ENCODE results near the gene AGAP1. TPM values are rescaled to one million over a fixed set of nuclear protein-coding genes. Genes with fewer than 3 reads are reported as not detected.

The AGAP1 gene
- total RNA-seq, 3 donors from 2014 or later (not counting 1 experiment from before 2014, with no cell fraction given), result 42.0 to 56.4 (median 45.7) TPM

- Mint-ChIP-seq H3K27me3 (ENCODE audit: low read depth in 2 of 2) (no peaks in the 10 kb centered on the region), H3K4me3 (no peak overlapping the region), H3K36me3 (no peaks in the 10 kb centered on the region), H3K9me3 (no peaks in the 10 kb centered on the region), H3K27ac (no peak overlapping the region), H3K4me1 (no peaks in the 10 kb centered on the region)
- WGBS (ENCODE audit: insufficient coverage), result 92% methylated on average over 2 of the region's 3 CpGs
- Histone ChIP-seq H3K9me3 (ENCODE audit: control insufficient read depth, insufficient read depth, low read length) (no peaks in the 10 kb centered on the region), H3K4me1 (ENCODE audit: control insufficient read depth, insufficient read depth, low read length) (no peaks in the 10 kb centered on the region), H3K27me3 (ENCODE audit: control insufficient read depth, insufficient read depth, low read length) (no peaks in the 10 kb centered on the region), H3K4me3 (ENCODE audit: low read length) (no peak overlapping the region), H3K27ac (ENCODE audit: low read length) (no peak overlapping the region), H3K36me3 (ENCODE audit: control insufficient read depth, insufficient read depth, low read length) (no peaks in the 10 kb centered on the region)
- intact Hi-C loops (cut with micrococcal nuclease), result no loop called here
- ATAC-seq (no peak), DNase-seq (no peak)
- no peak for TF ChIP-seq CTCF (IDR thresholded peaks at IDR 0.05)
These were observed 586.6 kb downstream of the AGAP1 start for GRCh38 chr2:236080412-236080811.

GRCh38 chr2:236081171-236081570, 587.3 kb downstream of the AGAP1 start:
- TF ChIP-seq CTCF (IDR thresholded peaks at IDR 0.05), result no peak
- no peaks in the 10 kb centered on the region for H3K27me3 Mint-ChIP-seq (ENCODE audit: low read depth in 2 of 2)
- H3K4me1 Mint-ChIP-seq, result no peaks in the 10 kb centered on the region
- Histone ChIP-seq H3K27ac (ENCODE audit: low read length) (no peak overlapping the region), H3K4me3 (ENCODE audit: low read length) (no peak overlapping the region), H3K9me3 (ENCODE audit: control insufficient read depth, insufficient read depth, low read length) (no peaks in the 10 kb centered on the region), H3K4me1 (ENCODE audit: control insufficient read depth, insufficient read depth, low read length) (no peaks in the 10 kb centered on the region), H3K27me3 (ENCODE audit: control insufficient read depth, insufficient read depth, low read length) (no peaks in the 10 kb centered on the region), H3K36me3 (ENCODE audit: control insufficient read depth, insufficient read depth, low read length) (no peaks in the 10 kb centered on the region)
- intact Hi-C loops (cut with micrococcal nuclease), result no loop called here
- no peaks in the 10 kb centered on the region for H3K9me3 Mint-ChIP-seq
- DNase-seq (no peak), ATAC-seq (no peak)
- H3K27ac Mint-ChIP-seq, result no peak overlapping the region
- H3K36me3 Mint-ChIP-seq, result no peaks in the 10 kb centered on the region
- H3K4me3 Mint-ChIP-seq, result no peak overlapping the region
- 81% methylated on average over 6 of the region's 11 CpGs for WGBS (ENCODE audit: insufficient coverage)

- 82% methylated on average over 8 of the region's 8 CpGs for WGBS (ENCODE audit: insufficient coverage)
- Mint-ChIP-seq H3K9me3 (no peaks in the 10 kb centered on the region), H3K36me3 (no peaks in the 10 kb centered on the region), H3K27ac (no peak overlapping the region), H3K4me3 (no peak overlapping the region), H3K27me3 (ENCODE audit: low read depth in 2 of 2) (no peaks in the 10 kb centered on the region), H3K4me1 (no peaks in the 10 kb centered on the region)
- TF ChIP-seq CTCF (IDR thresholded peaks at IDR 0.05), result no peak
- Histone ChIP-seq H3K4me1 (ENCODE audit: control insufficient read depth, insufficient read depth, low read length) (no peaks in the 10 kb centered on the region), H3K27ac (ENCODE audit: low read length) (no peak overlapping the region), H3K36me3 (ENCODE audit: control insufficient read depth, insufficient read depth, low read length) (no peaks in the 10 kb centered on the region), H3K27me3 (ENCODE audit: control insufficient read depth, insufficient read depth, low read length) (no peaks in the 10 kb centered on the region), H3K4me3 (ENCODE audit: low read length) (no peak overlapping the region), H3K9me3 (ENCODE audit: control insufficient read depth, insufficient read depth, low read length) (no peaks in the 10 kb centered on the region)
- ATAC-seq, result no peak
- DNase-seq, result no peak
- intact Hi-C loops (cut with micrococcal nuclease), result no loop called here
These were observed 588.2 kb downstream of the AGAP1 start for GRCh38 chr2:236082061-236082460.

- H3K4me3 Mint-ChIP-seq, result no peak overlapping the region
- Histone ChIP-seq H3K4me1 (ENCODE audit: control insufficient read depth, insufficient read depth, low read length) (no peaks in the 10 kb centered on the region), H3K9me3 (ENCODE audit: control insufficient read depth, insufficient read depth, low read length) (no peaks in the 10 kb centered on the region), H3K4me3 (ENCODE audit: low read length) (no peak overlapping the region), H3K27me3 (ENCODE audit: control insufficient read depth, insufficient read depth, low read length) (no peaks in the 10 kb centered on the region), H3K27ac (ENCODE audit: low read length) (no peak overlapping the region), H3K36me3 (ENCODE audit: control insufficient read depth, insufficient read depth, low read length) (no peaks in the 10 kb centered on the region)
- H3K9me3 Mint-ChIP-seq, result no peaks in the 10 kb centered on the region
- H3K27me3 Mint-ChIP-seq (ENCODE audit: low read depth in 2 of 2), result no peaks in the 10 kb centered on the region
- WGBS (ENCODE audit: insufficient coverage), result 39% methylated on average over 5 of the region's 8 CpGs
- H3K4me1 Mint-ChIP-seq, result no peaks in the 10 kb centered on the region
- DNase-seq (no peak), ATAC-seq (no peak)
- H3K36me3 Mint-ChIP-seq, result no peaks in the 10 kb centered on the region
- no peak overlapping the region for H3K27ac Mint-ChIP-seq
- intact Hi-C loops (cut with micrococcal nuclease), result no loop called here
- TF ChIP-seq CTCF (IDR thresholded peaks at IDR 0.05), result no peak
These were observed 590.1 kb downstream of the AGAP1 start for GRCh38 chr2:236083934-236084333.

All from natural killer cell (primary cell).